Lower leg skin (tissue), 3 donors: Measurements from ENCODE around the gene FSD2.

Experiments
- POLR2A ChIP-seq, 2 donors: fragments of 450-650 bp; IDR thresholded peaks; one replicate each; pipeline ENCODE4 v1.6.1; 2016 to 2017; ENCODE audit warnings: antibody characterized with exemption in 2 of 2, mild to moderate bottlenecking in 1 of 2, moderate library complexity in 1 of 2
- TF ChIP-seq, protein P1 (sequence below), 3 donors: fragments of 450-650 bp; IDR thresholded peaks; one replicate each; pipeline ENCODE4 v1.5.1; 2016; ENCODE audit warnings: antibody characterized with exemption in 3 of 3, mild to moderate bottlenecking in 3 of 3, moderate library complexity in 2 of 3

DNA sequence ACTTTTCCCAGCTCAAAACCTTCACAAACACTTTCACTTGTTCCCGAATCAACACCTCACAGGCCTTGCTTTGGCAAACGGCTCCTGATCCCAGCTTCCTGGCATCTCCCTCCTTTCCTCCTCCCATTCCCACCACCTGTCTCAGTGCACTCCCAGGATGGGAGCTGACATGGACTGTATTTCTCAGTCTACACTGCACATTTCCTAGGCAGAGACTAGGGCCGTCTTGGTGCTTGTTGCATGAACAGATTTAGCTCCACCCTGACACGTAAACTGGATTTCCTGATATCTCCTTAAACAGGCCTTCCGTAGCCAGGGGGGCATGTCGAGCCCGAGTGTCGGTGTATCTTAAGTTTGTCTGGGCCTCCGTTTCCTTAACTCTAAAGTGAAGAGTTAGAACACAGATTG lies 2.8 kb upstream of the FSD2 start:
- TF ChIP-seq, protein P1, sequence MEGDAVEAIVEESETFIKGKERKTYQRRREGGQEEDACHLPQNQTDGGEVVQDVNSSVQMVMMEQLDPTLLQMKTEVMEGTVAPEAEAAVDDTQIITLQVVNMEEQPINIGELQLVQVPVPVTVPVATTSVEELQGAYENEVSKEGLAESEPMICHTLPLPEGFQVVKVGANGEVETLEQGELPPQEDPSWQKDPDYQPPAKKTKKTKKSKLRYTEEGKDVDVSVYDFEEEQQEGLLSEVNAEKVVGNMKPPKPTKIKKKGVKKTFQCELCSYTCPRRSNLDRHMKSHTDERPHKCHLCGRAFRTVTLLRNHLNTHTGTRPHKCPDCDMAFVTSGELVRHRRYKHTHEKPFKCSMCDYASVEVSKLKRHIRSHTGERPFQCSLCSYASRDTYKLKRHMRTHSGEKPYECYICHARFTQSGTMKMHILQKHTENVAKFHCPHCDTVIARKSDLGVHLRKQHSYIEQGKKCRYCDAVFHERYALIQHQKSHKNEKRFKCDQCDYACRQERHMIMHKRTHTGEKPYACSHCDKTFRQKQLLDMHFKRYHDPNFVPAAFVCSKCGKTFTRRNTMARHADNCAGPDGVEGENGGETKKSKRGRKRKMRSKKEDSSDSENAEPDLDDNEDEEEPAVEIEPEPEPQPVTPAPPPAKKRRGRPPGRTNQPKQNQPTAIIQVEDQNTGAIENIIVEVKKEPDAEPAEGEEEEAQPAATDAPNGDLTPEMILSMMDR (IDR thresholded peaks at IDR 0.05), result no peak
- TF ChIP-seq POLR2A (IDR thresholded peaks at IDR 0.05), result no peak
